IPS-18a (cell line): ENCODE data around the gene AEN.
"Not testable (repeated sequence)": the region's sequence is repeated elsewhere in the genome, so short reads cannot be mapped to it uniquely, and the experiment has no call there.

Source experiments
- H3K27ac ChIP-seq: one replicate; pipeline ENCODE4 v1.5.1; 2013; ENCODE audit warnings: low read length
- H3K27me3 ChIP-seq: one replicate; pipeline ENCODE4 v1.6.1; 2013; ENCODE audit warnings: mild to moderate bottlenecking, low read length; ENCODE audit not compliant: control insufficient read depth, insufficient read depth
- H3K36me3 ChIP-seq: one replicate; pipeline ENCODE4 v1.6.1; 2013; ENCODE audit warnings: low read depth, low read length; ENCODE audit not compliant: control insufficient read depth
- H3K4me1 ChIP-seq: one replicate; pipeline ENCODE4 v1.6.1; 2013; ENCODE audit warnings: low read depth, low read length; ENCODE audit not compliant: control insufficient read depth
- H3K4me3 ChIP-seq: one replicate; pipeline ENCODE4 v1.5.1; 2013; ENCODE audit warnings: low read length
- H3K9ac ChIP-seq: one replicate; pipeline ENCODE4 v1.6.1; 2013; ENCODE audit warnings: mild to moderate bottlenecking, low read length, moderate library complexity
- H3K9me3 ChIP-seq: one replicate; pipeline ENCODE4 v1.6.1; 2013; ENCODE audit warnings: low read depth, low read length; ENCODE audit not compliant: control insufficient read depth

Gene AEN

GRCh38 chr15:88636654-88637053 is 15.5 kb downstream of the AEN start:
- Histone ChIP-seq H3K9me3 (no peaks in the 10 kb centered on the region), H3K27ac (no peak overlapping the region), H3K36me3 (peaks cover 17% of the 10 kb centered on the region), H3K4me3 (no peak overlapping the region), H3K27me3 (no peaks in the 10 kb centered on the region), H3K4me1 (peaks cover 13% of the 10 kb centered on the region), H3K9ac (no peak overlapping the region)

GRCh38 chr15:88637436-88637835 is 16.3 kb downstream of the AEN start:
- H3K4me3 ChIP-seq, result no peak overlapping the region
- no peak overlapping the region for H3K27ac ChIP-seq
- H3K9ac ChIP-seq, result no peak overlapping the region
- no peaks in the 10 kb centered on the region for H3K9me3 ChIP-seq
- no peaks in the 10 kb centered on the region for H3K27me3 ChIP-seq
- H3K4me1 ChIP-seq, result peaks cover 13% of the 10 kb centered on the region
- H3K36me3 ChIP-seq, result peaks cover 10% of the 10 kb centered on the region

GRCh38 chr15:88637841-88638625 is 16.9 kb downstream of the AEN start:
- Histone ChIP-seq H3K4me3 (peak overlapping the region; percentile 44), H3K9ac (peak overlapping the region; percentile 29), H3K36me3 (peaks cover 9% of the 10 kb centered on the region), H3K9me3 (no peaks in the 10 kb centered on the region), H3K4me1 (peaks cover 13% of the 10 kb centered on the region), H3K27me3 (no peaks in the 10 kb centered on the region), H3K27ac (no peak overlapping the region)

GRCh38 chr15:88638626-88639372 is 17.7 kb downstream of the AEN start, which contains the start of gene ISG20:
Gene ISG20, plus strand, starts transcription at chr15:88639016. Its CDS starts 351 bp downstream, at chr15:88639367.
- H3K27ac ChIP-seq, result no peak within 1 kb of the TSS

GRCh38 chr15:88641959-88642452 is 20.9 kb downstream of the AEN start:
- Histone ChIP-seq H3K27me3 (no peaks in the 10 kb centered on the region), H3K9ac (no peak overlapping the region), H3K4me3 (no peak overlapping the region), H3K4me1 (peaks cover 9% of the 10 kb centered on the region), H3K9me3 (no peaks in the 10 kb centered on the region), H3K36me3 (no peaks in the 10 kb centered on the region), H3K27ac (no peak overlapping the region)

More at GRCh38 chr15:88638626-88639372, 17.7 kb downstream of the AEN start, which contains the start of gene ISG20:
- Histone ChIP-seq H3K27me3 (no peaks in the 10 kb centered on the region), H3K36me3 (peaks cover 7% of the 10 kb centered on the region), H3K4me1 (peaks cover 13% of the 10 kb centered on the region), H3K9ac (peak within 1 kb of the TSS; percentile 29), H3K9me3 (no peaks in the 10 kb centered on the region), H3K4me3 (peak within 1 kb of the TSS; percentile 44)

DNA sequence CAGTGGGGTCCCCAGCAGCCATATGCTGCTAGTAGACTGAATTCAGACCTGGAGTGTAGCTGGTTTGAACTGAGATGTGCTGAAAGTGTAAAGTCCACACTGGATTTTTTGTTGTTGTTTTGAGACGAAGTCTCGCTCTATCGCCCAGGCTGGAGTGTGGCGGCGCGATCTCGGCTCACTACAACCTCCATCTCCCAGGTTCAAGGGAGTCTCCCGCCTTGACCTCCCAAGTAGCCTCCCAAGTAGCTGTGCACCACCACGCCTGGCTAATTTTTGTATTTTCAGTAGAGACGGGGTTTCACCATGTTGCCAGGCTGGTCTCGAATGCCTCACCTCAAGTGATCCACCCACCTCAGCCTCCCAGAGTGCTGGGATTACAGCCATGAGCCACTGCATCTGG is 21.4 kb downstream of the AEN start:
- H3K4me3 ChIP-seq, H3K27me3 ChIP-seq, H3K9ac ChIP-seq, H3K4me1 ChIP-seq, H3K27ac ChIP-seq, H3K36me3 ChIP-seq, H3K9me3 ChIP-seq: not testable (repeated sequence)

DNA sequence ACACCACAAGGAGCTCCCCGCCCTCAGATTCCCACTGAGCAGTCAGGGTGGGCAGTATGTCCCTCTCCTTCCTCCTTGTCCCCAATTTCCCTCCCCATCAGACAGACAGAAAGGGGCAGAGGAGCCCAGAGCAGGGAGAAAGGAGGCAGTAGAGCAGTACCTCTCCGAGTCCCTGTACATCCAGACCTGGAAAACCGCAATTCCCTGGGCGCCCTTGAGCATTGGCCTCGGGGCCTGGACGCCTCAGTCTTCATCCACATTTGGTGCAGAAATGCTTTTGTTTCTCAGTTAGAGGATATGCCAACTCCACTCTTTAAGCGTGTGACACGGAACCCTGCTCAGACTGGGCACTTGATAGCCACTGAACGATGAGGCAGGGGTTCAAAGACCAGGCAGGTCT is 23.6 kb downstream of the AEN start:
- Histone ChIP-seq H3K27ac (no peak overlapping the region), H3K4me1 (no peaks in the 10 kb centered on the region), H3K27me3 (no peaks in the 10 kb centered on the region), H3K9me3 (no peaks in the 10 kb centered on the region), H3K9ac (no peak overlapping the region), H3K36me3 (no peaks in the 10 kb centered on the region), H3K4me3 (no peak overlapping the region)

GRCh38 chr15:88645171-88646087 is 24.3 kb downstream of the AEN start:
- no peaks in the 10 kb centered on the region for H3K4me1 ChIP-seq
- H3K9me3 ChIP-seq, result no peaks in the 10 kb centered on the region
- no peak overlapping the region for H3K9ac ChIP-seq
- H3K27ac ChIP-seq, result no peak overlapping the region
- no peaks in the 10 kb centered on the region for H3K27me3 ChIP-seq
- H3K4me3 ChIP-seq, result no peak overlapping the region
- H3K36me3 ChIP-seq, result no peaks in the 10 kb centered on the region

- Histone ChIP-seq H3K4me1 (peaks cover 1% of the 10 kb centered on the region), H3K27ac (no peak overlapping the region), H3K27me3 (no peaks in the 10 kb centered on the region), H3K9me3 (no peaks in the 10 kb centered on the region), H3K9ac (no peak overlapping the region), H3K36me3 (no peaks in the 10 kb centered on the region), H3K4me3 (no peak overlapping the region)
Observed at GRCh38 chr15:88646088-88646405, 24.9 kb downstream of the AEN start.

DNA sequence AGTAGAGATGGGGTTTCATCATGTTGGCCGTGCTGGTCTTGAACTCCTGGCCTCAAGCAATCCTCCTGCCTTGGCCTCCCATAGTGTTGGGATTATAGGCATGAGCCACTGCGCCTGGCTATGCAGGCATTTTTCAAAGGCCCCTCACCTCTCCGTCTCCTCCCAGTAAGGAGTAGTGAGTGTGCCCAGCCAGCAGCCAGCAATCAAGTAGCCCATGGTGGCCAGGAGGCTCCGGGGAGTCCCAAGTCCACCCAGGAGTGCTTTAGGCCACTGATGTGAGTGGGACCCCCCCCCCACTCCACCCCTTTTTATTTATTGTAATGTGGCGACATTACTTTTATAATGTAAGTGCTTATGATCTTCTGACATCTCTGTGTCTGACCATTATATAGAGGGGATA is 25.8 kb downstream of the AEN start:
- H3K9me3 ChIP-seq, result no peaks in the 10 kb centered on the region
- no peaks in the 10 kb centered on the region for H3K36me3 ChIP-seq
- no peak overlapping the region for H3K27ac ChIP-seq
- H3K4me3 ChIP-seq, result no peak overlapping the region
- H3K4me1 ChIP-seq, result peaks cover 4% of the 10 kb centered on the region
- H3K9ac ChIP-seq, result no peak overlapping the region
- no peaks in the 10 kb centered on the region for H3K27me3 ChIP-seq
